Measurements from ENCODE around the gene S1PR4. TPM values are rescaled to one million over a fixed set of nuclear protein-coding genes. Genes with fewer than 3 reads are reported as not detected.

Gene S1PR4
- total and polyA plus RNA-seq, 4 donors, result 7.3 to 40.5 (median 16.8) TPM

DNA sequence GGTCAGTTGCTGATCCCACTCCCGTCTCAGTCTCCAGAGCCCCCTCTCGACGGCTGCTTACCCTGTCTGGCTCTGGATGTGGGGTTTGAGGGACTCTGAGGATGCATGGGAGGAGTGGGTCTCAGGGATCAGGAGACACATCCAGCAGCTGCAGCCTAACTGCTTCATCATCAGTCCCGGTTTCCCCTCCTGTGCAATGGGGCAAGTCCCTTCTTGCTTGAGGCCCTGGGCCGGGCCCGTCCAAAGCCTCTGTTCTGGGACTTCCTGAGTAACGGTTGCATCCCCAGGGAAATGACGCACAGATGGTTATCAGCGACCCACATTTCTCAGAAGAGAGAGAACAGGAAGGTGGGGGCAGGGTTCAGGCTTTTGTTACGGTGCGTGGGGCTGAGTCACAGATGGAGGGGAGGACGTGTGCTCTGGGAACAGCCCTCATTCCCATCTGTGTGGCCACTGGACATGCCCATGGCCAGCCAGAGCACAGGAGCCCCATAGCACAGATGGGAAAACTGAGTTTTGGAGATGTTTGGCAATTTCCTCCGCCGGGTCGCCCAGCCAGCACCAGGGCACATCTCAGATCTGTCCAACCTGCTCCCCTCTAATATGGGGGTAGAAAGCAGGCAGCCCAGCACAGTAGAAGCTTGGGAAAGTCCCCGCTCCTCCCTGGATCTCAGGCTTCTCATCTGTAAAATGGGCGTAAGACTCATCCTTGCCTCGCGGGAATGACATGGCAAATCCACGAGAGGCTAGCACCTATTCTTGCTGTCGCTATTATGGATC is 23.4 kb upstream of the S1PR4 start:
- Histone ChIP-seq H3K4me1 (ENCODE audit: control insufficient read depth in 5 of 5, insufficient read depth in 5 of 5, low read length in 5 of 5) (peaks cover 0 to 4% (median 0%) of the 10 kb centered on the region in 5 donors), H3K4me3 (peak overlapping the region; percentile 42), H3K36me3 (ENCODE audit: control insufficient read depth in 4 of 4, insufficient read depth in 4 of 4, low read length in 4 of 4) (peaks cover 0 to 19% (median 0%) of the 10 kb centered on the region in 4 donors), H3K27ac (ENCODE audit: low read depth in 1 of 2, low read length in 1 of 2) (peak overlapping the region; percentile 60 to 89), H3K9me3 (ENCODE audit: control insufficient read depth in 4 of 4, insufficient read depth in 3 of 4, low read length in 3 of 4) (peaks cover 0 to 4% (median 0%) of the 10 kb centered on the region in 4 donors), H3K9ac (ENCODE audit: insufficient read depth in 1 of 2, low read length in 2 of 2) (no peak overlapping the region), H3K27me3 (ENCODE audit: control insufficient read depth in 3 of 3, insufficient read depth in 3 of 3, low read length in 2 of 3) (no peaks in the 10 kb centered on the region)
- TF ChIP-seq, protein P1, sequence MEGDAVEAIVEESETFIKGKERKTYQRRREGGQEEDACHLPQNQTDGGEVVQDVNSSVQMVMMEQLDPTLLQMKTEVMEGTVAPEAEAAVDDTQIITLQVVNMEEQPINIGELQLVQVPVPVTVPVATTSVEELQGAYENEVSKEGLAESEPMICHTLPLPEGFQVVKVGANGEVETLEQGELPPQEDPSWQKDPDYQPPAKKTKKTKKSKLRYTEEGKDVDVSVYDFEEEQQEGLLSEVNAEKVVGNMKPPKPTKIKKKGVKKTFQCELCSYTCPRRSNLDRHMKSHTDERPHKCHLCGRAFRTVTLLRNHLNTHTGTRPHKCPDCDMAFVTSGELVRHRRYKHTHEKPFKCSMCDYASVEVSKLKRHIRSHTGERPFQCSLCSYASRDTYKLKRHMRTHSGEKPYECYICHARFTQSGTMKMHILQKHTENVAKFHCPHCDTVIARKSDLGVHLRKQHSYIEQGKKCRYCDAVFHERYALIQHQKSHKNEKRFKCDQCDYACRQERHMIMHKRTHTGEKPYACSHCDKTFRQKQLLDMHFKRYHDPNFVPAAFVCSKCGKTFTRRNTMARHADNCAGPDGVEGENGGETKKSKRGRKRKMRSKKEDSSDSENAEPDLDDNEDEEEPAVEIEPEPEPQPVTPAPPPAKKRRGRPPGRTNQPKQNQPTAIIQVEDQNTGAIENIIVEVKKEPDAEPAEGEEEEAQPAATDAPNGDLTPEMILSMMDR (IDR thresholded peaks at IDR 0.05; ENCODE audit: control extremely low read depth, extremely low read depth), result no peak
- peak in 2 of 3 donors; percentile 35 to 69 for DNase-seq
- peak; percentile 73 for ATAC-seq (ENCODE audit: insufficient read depth, low FRiP score)
- 38 to 49% methylated on average over 21 of the region's 21 CpGs for WGBS, 2 donors

DNA sequence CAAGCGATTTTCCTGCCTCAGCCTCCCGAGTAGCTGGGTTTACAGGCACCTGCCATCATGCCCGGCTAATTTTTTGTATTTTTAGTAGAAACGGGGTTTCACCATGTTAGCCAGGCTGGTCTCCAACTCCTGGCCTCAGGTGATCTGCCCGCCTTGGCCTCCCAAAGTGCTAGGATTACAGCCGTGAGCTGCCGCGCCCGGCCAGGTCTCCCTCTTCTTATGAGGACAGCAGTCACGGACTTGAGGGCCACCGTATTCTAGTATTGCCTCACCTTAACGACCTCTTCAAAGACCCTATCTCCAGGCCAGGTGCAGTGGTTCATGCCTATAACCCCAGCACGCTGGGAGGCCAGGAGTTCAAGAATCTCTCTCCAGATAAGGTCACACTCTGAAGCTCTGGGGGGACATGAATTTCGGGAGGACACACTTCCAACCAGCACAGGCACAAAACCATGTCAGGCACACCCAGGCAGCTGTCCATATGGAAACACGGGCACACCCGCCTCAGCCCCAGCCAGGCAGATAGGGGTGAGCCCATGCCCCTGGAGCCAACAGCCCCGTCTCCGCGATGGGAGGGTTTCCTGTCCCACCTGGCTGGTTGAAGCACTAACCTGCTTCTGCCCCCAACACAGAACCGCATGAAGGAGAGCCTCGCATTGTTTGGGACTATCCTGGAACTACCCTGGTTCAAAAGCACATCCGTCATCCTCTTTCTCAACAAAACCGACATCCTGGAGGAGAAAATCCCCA is 21.3 kb upstream of the S1PR4 start:
- H3K27ac ChIP-seq (ENCODE audit: low read depth in 1 of 2, low read length in 1 of 2), result no peak overlapping the region
- peaks cover 0 to 5% (median 0%) of the 10 kb centered on the region in 4 donors for H3K9me3 ChIP-seq (ENCODE audit: control insufficient read depth in 4 of 4, insufficient read depth in 3 of 4, low read length in 3 of 4)
- no peaks in the 10 kb centered on the region for H3K27me3 ChIP-seq (ENCODE audit: control insufficient read depth in 3 of 3, insufficient read depth in 3 of 3, low read length in 2 of 3)
- WGBS, 2 donors, result 80 to 88% methylated on average over 23 of the region's 23 CpGs
- DNase-seq (no peak), ATAC-seq (ENCODE audit: insufficient read depth, low FRiP score) (no peak)
- H3K36me3 ChIP-seq (ENCODE audit: control insufficient read depth in 4 of 4, insufficient read depth in 4 of 4, low read length in 4 of 4), result peaks cover 0 to 12% (median 0%) of the 10 kb centered on the region in 4 donors
- H3K4me1 ChIP-seq (ENCODE audit: control insufficient read depth in 5 of 5, insufficient read depth in 5 of 5, low read length in 5 of 5), result peaks cover 0 to 4% (median 0%) of the 10 kb centered on the region in 5 donors
- TF ChIP-seq, protein P1 (IDR thresholded peaks at IDR 0.05; ENCODE audit: control extremely low read depth, extremely low read depth), result no peak
- no peak overlapping the region for H3K9ac ChIP-seq (ENCODE audit: insufficient read depth in 1 of 2, low read length in 2 of 2)
- H3K4me3 ChIP-seq, result no peak overlapping the region

DNA sequence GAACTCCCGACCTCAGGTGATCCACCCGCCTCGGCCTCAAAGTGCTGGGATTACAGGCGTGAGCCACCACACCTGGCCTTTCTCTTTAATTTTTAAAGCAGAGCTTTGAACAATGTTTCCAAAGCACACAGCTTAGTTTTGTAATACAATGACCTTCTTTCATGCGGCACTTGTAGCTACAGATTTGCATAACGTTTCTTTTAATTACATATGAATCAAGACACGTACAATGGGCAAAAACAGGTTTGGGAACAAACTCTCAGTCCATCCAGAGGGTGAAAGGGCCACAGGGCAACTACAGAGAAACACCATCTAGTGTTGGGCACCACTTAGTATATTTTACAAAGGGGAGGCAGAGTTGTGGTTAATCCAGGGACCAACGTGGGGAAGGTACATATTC is 19.0 kb upstream of the S1PR4 start:
- WGBS, 2 donors, result 86 to 91% methylated on average over 8 of the region's 8 CpGs
- Histone ChIP-seq H3K36me3 (ENCODE audit: control insufficient read depth in 4 of 4, insufficient read depth in 4 of 4, low read length in 4 of 4) (peaks cover 0 to 14% (median 0%) of the 10 kb centered on the region in 4 donors), H3K4me1 (ENCODE audit: control insufficient read depth in 5 of 5, insufficient read depth in 5 of 5, low read length in 5 of 5) (peaks cover 0 to 8% (median 0%) of the 10 kb centered on the region in 5 donors)

More for the DNA sequence above, 19.0 kb upstream of the S1PR4 start:
- no peak overlapping the region for H3K27ac ChIP-seq (ENCODE audit: low read depth in 1 of 2, low read length in 1 of 2)
- no peak overlapping the region for H3K4me3 ChIP-seq
- DNase-seq, result no peak
- no peaks in the 10 kb centered on the region for H3K27me3 ChIP-seq (ENCODE audit: control insufficient read depth in 3 of 3, insufficient read depth in 3 of 3, low read length in 2 of 3)
- no peak overlapping the region for H3K9ac ChIP-seq (ENCODE audit: insufficient read depth in 1 of 2, low read length in 2 of 2)
- TF ChIP-seq, protein P1 (IDR thresholded peaks at IDR 0.05; ENCODE audit: control extremely low read depth, extremely low read depth), result no peak
- ATAC-seq (ENCODE audit: insufficient read depth, low FRiP score), result no peak
- peaks cover 0 to 5% (median 0%) of the 10 kb centered on the region in 4 donors for H3K9me3 ChIP-seq (ENCODE audit: control insufficient read depth in 4 of 4, insufficient read depth in 3 of 4, low read length in 3 of 4)

Measured in lung (tissue), 12 donors.